ENCODE measurements around the gene HERC3. TPM values are rescaled to one million over a fixed set of nuclear protein-coding genes. Genes with fewer than 3 reads are reported as not detected.

Gene HERC3
- total and polyA plus RNA-seq, 9 donors: 9.1 to 14.7 (median 12.7) TPM

DNA sequence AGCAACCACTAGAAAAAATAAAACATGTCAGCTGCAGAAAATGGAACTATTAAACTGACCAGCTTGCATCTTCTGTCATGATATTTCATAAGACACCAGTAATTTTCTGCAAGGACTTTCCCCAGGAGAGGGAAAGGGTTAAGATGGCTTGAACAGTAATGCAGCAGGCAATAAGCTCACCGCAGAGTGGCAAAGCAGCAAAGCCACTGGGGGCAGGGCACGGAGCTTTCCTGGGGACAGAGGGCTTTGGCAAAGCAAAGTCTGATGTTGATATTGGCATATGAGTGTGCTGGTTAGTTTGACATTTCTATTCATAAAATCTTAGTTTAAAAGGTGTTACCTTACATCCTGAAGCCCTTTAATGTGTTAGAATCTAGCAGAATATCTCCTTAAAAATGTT is 160.5 kb downstream of the HERC3 start:
- Histone ChIP-seq H3K36me3 (ENCODE audit: control insufficient read depth, insufficient read depth, low read length) (peaks cover 33% of the 10 kb centered on the region), H3K4me3 (ENCODE audit: low read length) (no peak overlapping the region), H3K27me3 (ENCODE audit: control insufficient read depth, insufficient read depth, low read length) (no peaks in the 10 kb centered on the region), H3K4me1 (ENCODE audit: control insufficient read depth, insufficient read depth, low read length) (no peaks in the 10 kb centered on the region), H3K9me3 (replicated peaks; ENCODE audit: control insufficient read depth, low read depth, low read length) (no peaks in the 10 kb centered on the region), H3K27ac (ENCODE audit: low read length) (no peak overlapping the region)
- 40% methylated on average over 1 of the region's 2 CpGs for WGBS (ENCODE audit: insufficient coverage)
- DNase-seq: no peak

DNA sequence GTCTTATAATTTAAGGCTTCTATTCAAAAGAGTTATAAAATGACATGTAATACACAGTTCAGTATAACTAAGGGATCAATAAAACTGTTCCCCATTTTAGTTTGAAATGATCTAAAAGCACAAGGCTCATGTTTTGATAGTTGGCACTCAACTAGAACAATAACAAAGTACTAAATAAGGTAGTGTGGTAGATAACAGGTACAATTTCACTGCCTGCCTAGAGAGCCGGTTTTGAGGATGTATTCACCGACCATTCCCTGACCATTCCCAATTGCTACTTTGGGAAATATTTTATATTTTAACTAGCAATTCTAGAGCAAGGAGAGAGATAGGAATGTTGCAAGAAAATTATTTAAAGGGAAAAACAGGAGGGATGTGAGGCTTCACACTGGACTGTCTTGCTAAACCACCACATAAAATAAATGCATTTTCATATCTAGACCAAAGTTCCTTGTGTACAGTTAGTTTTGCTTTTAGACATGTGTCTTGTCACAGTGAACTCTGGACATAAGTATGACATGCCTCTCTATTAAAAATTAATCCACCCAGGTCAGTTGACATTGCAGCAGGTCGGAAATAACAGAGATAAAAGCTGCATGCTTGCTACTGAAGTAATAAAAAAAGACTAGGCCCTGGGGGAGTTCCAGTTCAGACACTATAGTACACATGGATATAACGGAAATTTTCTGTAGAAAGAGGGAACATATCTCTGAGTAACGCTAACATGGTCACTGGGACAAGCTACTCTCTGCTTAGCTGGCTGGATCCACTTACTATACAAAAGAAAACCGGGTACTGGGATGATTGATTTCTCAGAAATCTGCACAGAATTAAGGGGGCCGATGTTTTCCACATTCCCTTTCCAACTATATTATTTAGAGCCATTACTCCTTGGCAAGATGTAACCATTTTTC is 161.6 kb downstream of the HERC3 start:
- WGBS (ENCODE audit: insufficient coverage): no CpG with 5 or more reads among the region's 7 CpGs
- H3K36me3 ChIP-seq (ENCODE audit: control insufficient read depth, insufficient read depth, low read length): peaks cover 27% of the 10 kb centered on the region
- no peaks in the 10 kb centered on the region for H3K9me3 ChIP-seq (replicated peaks; ENCODE audit: control insufficient read depth, low read depth, low read length)
- H3K4me1 ChIP-seq (ENCODE audit: control insufficient read depth, insufficient read depth, low read length): peaks cover 4% of the 10 kb centered on the region
- no peak overlapping the region for H3K4me3 ChIP-seq (ENCODE audit: low read length)
- no peaks in the 10 kb centered on the region for H3K27me3 ChIP-seq (ENCODE audit: control insufficient read depth, insufficient read depth, low read length)
- DNase-seq: peak; percentile 84
- no peak overlapping the region for H3K27ac ChIP-seq (ENCODE audit: low read length)

DNA sequence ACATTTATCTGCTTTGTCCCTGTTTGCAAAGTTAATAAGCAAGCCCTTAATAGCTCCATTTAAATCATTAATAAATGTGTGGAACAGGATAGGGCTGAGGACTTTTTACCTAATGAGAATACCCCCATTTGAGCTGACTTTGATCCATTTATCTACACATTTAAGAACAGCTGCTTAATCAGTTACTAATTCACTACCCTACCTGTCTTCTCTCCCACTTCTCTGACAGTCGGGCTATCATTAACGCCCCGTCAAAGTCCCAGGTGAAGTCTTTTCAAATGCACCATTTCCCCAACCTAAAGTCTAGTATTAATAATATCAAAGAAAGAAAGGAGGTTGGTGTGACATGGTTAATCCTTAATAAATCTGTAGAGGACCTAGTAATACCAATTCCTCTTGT is 162.5 kb downstream of the HERC3 start:
- no peaks in the 10 kb centered on the region for H3K9me3 ChIP-seq (replicated peaks; ENCODE audit: control insufficient read depth, low read depth, low read length)
- H3K4me1 ChIP-seq (ENCODE audit: control insufficient read depth, insufficient read depth, low read length): peaks cover 8% of the 10 kb centered on the region
- H3K27me3 ChIP-seq (ENCODE audit: control insufficient read depth, insufficient read depth, low read length): no peaks in the 10 kb centered on the region
- WGBS (ENCODE audit: insufficient coverage): no CpG with 5 or more reads among the region's 3 CpGs
- H3K27ac ChIP-seq (ENCODE audit: low read length): no peak overlapping the region
- no peak overlapping the region for H3K4me3 ChIP-seq (ENCODE audit: low read length)
- no peak for DNase-seq
- H3K36me3 ChIP-seq (ENCODE audit: control insufficient read depth, insufficient read depth, low read length): peaks cover 21% of the 10 kb centered on the region

DNA sequence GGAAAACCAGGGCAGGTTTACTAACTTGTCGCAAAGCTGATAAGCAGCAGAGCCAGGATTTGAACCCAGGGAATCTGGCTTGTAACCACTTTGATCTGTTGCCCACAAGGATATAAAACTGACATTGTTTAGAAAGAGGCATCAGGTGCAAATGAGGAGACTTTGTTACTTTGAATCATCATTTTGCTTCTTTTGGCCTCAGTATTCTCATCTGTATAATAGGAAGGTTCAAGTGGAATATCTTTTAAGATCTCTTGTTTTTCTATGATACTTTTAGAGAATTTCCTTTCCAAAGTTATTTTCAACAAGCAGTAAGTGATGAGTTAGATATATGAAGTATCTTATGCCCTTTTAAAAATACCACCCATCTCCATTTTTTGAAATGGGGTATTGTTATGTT is 163.2 kb downstream of the HERC3 start:
- H3K9me3 ChIP-seq (replicated peaks; ENCODE audit: control insufficient read depth, low read depth, low read length): no peaks in the 10 kb centered on the region
- no peak overlapping the region for H3K27ac ChIP-seq (ENCODE audit: low read length)
- 100% methylated on average over 1 of the region's 1 CpG for WGBS (ENCODE audit: insufficient coverage)
- H3K36me3 ChIP-seq (ENCODE audit: control insufficient read depth, insufficient read depth, low read length): peaks cover 14% of the 10 kb centered on the region
- no peaks in the 10 kb centered on the region for H3K27me3 ChIP-seq (ENCODE audit: control insufficient read depth, insufficient read depth, low read length)
- H3K4me1 ChIP-seq (ENCODE audit: control insufficient read depth, insufficient read depth, low read length): peaks cover 8% of the 10 kb centered on the region
- no peak overlapping the region for H3K4me3 ChIP-seq (ENCODE audit: low read length)
- DNase-seq: no peak

DNA sequence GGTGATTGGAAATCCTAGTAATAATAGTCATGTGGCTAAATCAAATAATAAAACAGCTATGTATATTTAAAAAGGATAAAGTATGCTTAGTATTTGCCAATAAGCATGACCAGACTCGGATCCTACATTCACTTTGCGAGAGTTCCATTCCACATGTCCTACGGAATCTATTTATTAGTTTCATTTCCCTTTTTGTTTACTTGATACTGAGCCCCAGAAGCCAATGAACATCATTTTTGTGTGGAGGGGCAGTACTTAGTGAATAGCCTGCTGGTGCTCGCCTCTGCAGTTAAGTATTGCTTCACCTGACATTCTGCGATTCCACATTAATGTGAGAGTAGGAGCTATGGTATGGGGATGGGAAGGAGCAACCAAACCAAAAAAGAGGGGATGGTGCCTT is 163.9 kb downstream of the HERC3 start:
- H3K9me3 ChIP-seq (replicated peaks; ENCODE audit: control insufficient read depth, low read depth, low read length): no peaks in the 10 kb centered on the region
- WGBS (ENCODE audit: insufficient coverage): 95% methylated on average over 2 of the region's 5 CpGs
- H3K36me3 ChIP-seq (ENCODE audit: control insufficient read depth, insufficient read depth, low read length): peaks cover 11% of the 10 kb centered on the region
- H3K27ac ChIP-seq (ENCODE audit: low read length): no peak overlapping the region
- DNase-seq: no peak
- no peak overlapping the region for H3K4me3 ChIP-seq (ENCODE audit: low read length)
- H3K4me1 ChIP-seq (ENCODE audit: control insufficient read depth, insufficient read depth, low read length): peaks cover 8% of the 10 kb centered on the region
- no peaks in the 10 kb centered on the region for H3K27me3 ChIP-seq (ENCODE audit: control insufficient read depth, insufficient read depth, low read length)

DNA sequence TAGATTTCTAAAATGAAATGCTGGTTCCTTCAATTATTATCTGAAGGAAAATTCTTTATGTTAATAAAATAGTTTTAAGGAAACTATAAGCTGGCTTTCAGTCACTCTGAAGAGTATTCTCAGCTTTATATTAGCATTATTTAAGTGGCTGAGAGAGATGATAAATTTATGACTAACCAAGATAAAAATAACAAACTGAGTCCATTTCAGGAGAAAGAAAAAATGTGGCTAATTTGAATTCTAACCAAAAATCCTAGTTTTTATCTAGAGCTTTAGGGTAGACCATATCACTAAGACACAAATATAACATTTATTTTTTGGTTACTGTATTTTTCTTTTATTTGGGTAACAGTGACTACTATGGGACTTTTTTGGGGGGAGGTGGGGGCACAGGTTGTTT is 164.8 kb downstream of the HERC3 start:
- H3K4me3 ChIP-seq (ENCODE audit: low read length): no peak overlapping the region

DNA sequence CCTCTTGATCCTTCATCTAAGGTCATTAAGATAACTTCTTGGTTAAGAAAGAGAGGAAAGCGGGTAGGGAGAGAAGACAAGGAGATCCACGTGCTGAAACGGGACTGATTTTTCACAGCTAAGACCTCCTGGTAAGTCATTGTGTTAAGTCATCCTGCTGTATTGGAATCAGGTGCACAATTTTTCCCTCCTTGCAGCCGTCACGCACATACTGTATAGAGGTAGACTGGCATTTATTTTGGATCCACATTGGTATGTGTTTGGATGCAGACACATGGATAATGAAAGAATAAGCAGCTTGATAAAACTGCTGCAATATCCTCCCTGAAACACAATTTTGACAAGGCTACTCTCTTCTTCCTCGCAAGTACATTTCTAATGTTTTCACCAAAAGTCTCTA is 165.5 kb downstream of the HERC3 start:
- peaks cover 8% of the 10 kb centered on the region for H3K4me1 ChIP-seq (ENCODE audit: control insufficient read depth, insufficient read depth, low read length)

More for the DNA sequence above, 164.8 kb downstream of the HERC3 start:
- H3K9me3 ChIP-seq (replicated peaks; ENCODE audit: control insufficient read depth, low read depth, low read length): no peaks in the 10 kb centered on the region
- peaks cover 9% of the 10 kb centered on the region for H3K36me3 ChIP-seq (ENCODE audit: control insufficient read depth, insufficient read depth, low read length)
- no peak for DNase-seq
- no peaks in the 10 kb centered on the region for H3K27me3 ChIP-seq (ENCODE audit: control insufficient read depth, insufficient read depth, low read length)
- H3K4me1 ChIP-seq (ENCODE audit: control insufficient read depth, insufficient read depth, low read length): peaks cover 8% of the 10 kb centered on the region
- no peak overlapping the region for H3K27ac ChIP-seq (ENCODE audit: low read length)

More for the DNA sequence above, 165.5 kb downstream of the HERC3 start:
- Histone ChIP-seq H3K27ac (ENCODE audit: low read length) (no peak overlapping the region), H3K36me3 (ENCODE audit: control insufficient read depth, insufficient read depth, low read length) (peaks cover 11% of the 10 kb centered on the region), H3K9me3 (replicated peaks; ENCODE audit: control insufficient read depth, low read depth, low read length) (no peaks in the 10 kb centered on the region), H3K4me3 (ENCODE audit: low read length) (peak overlapping the region; percentile 9), H3K27me3 (ENCODE audit: control insufficient read depth, insufficient read depth, low read length) (no peaks in the 10 kb centered on the region)
- DNase-seq: no peak
- 100% methylated on average over 3 of the region's 6 CpGs for WGBS (ENCODE audit: insufficient coverage)

Other genes starting within 250 kb of the HERC3 start
- gene HERC6, start 213.6 kb upstream of the HERC3 start, total RNA-seq: 1.3 TPM
- 1 to 10 TPM in 4 of 8 donors, under 1 TPM in 4; 0.77 to 2.3 (median 1.1) TPM for gene HERC6, start 213.6 kb upstream of the HERC3 start, polyA plus RNA-seq (ENCODE audit: insufficient read depth in 1 of 8, insufficient read length in 8 of 8, low replicate concordance in 1 of 8)
- 1.8 TPM for gene HERC5, start 135.4 kb upstream of the HERC3 start, total RNA-seq
- 1 to 10 TPM; 1.3 to 2.1 (median 1.8) TPM for gene HERC5, start 135.4 kb upstream of the HERC3 start, polyA plus RNA-seq (ENCODE audit: insufficient read depth in 1 of 8, insufficient read length in 8 of 8, low replicate concordance in 1 of 8)
- 70.4 TPM for gene PYURF, start 68.7 kb upstream of the HERC3 start, total RNA-seq
- gene PYURF, start 68.7 kb upstream of the HERC3 start, polyA plus RNA-seq (ENCODE audit: insufficient read depth in 1 of 8, insufficient read length in 8 of 8, low replicate concordance in 1 of 8): 10 to 100 TPM; 62.7 to 80.8 (median 70.7) TPM
- 6.0 TPM for gene NAP1L5, start 105.3 kb downstream of the HERC3 start, total RNA-seq
- 10 to 100 TPM in 3 of 8 donors, 1 to 10 TPM in 5; 7.0 to 12.5 (median 9.1) TPM for gene NAP1L5, start 105.3 kb downstream of the HERC3 start, polyA plus RNA-seq (ENCODE audit: insufficient read depth in 1 of 8, insufficient read length in 8 of 8, low replicate concordance in 1 of 8)

All from muscle of leg (tissue), 11 donors.